Measurements from ENCODE around the gene EHBP1L1. TPM values are rescaled to one million over a fixed set of nuclear protein-coding genes. Genes with fewer than 3 reads are reported as not detected.
A peak's percentile ranks its signal among the peaks of the same experiment; 100 is the strongest.

The EHBP1L1 gene
- total RNA-seq, 2 donors from 2014 or later, result 286 to 395 TPM

DNA sequence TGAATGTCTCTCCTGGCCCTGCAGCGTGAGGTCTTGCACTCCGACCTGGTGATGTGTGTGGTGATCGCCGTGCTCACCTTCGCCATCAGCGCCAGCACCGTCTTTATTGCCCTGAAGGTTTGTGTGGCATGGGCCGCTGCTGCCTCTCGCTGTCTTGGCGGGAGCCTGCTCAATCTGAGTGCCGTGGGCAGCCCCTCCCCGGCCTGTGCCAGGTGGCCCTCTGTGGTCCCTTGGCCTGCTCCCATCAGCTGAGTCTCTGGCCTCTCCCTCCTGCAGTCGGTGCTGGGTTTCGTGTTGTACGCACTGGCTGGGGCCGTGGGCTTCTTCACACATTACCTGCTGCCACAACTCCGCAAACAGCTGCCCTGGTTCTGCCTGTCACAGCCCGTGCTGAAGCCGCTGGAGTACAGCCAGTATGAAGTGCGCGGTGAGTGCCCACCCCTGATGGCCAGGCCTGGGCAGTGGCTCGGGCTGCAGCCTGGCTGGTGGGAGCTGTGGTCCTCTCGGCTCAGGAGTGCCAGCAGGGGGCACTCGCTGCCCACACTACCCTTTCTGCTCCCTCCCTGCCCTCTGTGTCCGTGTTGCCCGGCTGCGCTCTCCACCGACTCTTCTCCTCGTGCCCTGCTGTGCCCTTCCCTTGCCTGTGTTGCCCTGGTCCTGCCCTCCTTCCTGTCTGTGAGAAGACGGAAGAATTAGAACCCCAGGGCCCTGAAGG is 49.9 kb downstream of the EHBP1L1 start:
- no peak for ATAC-seq (ENCODE audit: insufficient number of reproducible peaks, low FRiP score, low read depth)
- no peak for DNase-seq (ENCODE audit: low spot score)
- no peak overlapping the region for H3K4me3 ChIP-seq
- no peaks in the 10 kb centered on the region for H3K9me3 ChIP-seq
- TF ChIP-seq, protein P1, sequence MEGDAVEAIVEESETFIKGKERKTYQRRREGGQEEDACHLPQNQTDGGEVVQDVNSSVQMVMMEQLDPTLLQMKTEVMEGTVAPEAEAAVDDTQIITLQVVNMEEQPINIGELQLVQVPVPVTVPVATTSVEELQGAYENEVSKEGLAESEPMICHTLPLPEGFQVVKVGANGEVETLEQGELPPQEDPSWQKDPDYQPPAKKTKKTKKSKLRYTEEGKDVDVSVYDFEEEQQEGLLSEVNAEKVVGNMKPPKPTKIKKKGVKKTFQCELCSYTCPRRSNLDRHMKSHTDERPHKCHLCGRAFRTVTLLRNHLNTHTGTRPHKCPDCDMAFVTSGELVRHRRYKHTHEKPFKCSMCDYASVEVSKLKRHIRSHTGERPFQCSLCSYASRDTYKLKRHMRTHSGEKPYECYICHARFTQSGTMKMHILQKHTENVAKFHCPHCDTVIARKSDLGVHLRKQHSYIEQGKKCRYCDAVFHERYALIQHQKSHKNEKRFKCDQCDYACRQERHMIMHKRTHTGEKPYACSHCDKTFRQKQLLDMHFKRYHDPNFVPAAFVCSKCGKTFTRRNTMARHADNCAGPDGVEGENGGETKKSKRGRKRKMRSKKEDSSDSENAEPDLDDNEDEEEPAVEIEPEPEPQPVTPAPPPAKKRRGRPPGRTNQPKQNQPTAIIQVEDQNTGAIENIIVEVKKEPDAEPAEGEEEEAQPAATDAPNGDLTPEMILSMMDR (IDR thresholded peaks at IDR 0.05), result peak; percentile 48
- no peaks in the 10 kb centered on the region for H3K27me3 ChIP-seq (replicated peaks; ENCODE audit: insufficient read depth)
- peaks cover 70% of the 10 kb centered on the region for H3K36me3 ChIP-seq
- no peaks in the 10 kb centered on the region for H3K4me1 ChIP-seq (ENCODE audit: control insufficient read depth in 1 of 2, low read depth in 2 of 2)
- no peak overlapping the region for H3K27ac ChIP-seq

DNA sequence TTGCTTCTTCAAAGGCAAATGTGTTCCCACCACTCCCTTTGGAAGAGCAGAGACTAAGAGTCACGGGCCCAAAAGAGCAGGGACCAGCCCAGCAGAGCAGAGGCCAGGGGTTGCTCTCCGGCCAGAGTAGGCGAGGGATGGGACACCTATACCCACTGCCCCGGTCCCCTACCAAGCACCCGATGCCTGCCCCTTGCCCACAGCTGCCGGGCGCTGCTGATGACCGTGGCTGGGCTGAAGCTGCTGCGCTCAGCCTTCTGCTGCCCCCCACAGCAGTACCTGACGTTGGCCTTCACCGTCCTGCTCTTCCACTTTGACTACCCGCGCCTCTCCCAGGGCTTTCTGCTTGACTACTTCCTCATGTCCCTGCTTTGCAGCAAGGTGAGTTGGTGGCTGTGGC is 51.3 kb downstream of the EHBP1L1 start:
- ATAC-seq (ENCODE audit: insufficient number of reproducible peaks, low FRiP score, low read depth) (no peak), DNase-seq (ENCODE audit: low spot score) (no peak)
- Histone ChIP-seq H3K27ac (no peak overlapping the region), H3K4me3 (no peak overlapping the region), H3K9me3 (no peaks in the 10 kb centered on the region), H3K27me3 (replicated peaks; ENCODE audit: insufficient read depth) (no peaks in the 10 kb centered on the region), H3K36me3 (peaks cover 71% of the 10 kb centered on the region), H3K4me1 (ENCODE audit: control insufficient read depth in 1 of 2, low read depth in 2 of 2) (no peaks in the 10 kb centered on the region)
- TF ChIP-seq, protein P1 (IDR thresholded peaks at IDR 0.05), result no peak

DNA sequence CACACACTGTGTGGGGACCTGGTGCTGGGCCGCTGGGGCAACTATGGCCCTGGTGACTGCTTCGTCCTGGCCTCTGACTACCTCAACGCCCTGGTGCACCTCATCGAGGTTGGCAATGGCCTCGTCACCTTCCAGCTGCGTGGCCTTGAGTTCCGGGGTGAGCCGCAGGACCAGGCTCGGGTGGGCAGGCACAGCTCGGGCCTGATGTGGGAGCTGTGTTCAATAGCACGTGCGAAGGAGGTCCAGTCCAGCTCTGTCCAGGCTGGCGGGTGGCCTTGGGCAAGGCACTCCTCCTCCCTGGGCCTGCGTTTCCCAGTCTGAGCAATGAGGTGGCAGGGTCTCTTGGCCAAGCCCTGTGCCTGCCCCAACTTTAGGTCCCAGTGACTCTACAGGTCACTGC is 53.7 kb downstream of the EHBP1L1 start:
- no peak overlapping the region for H3K27ac ChIP-seq
- no peaks in the 10 kb centered on the region for H3K27me3 ChIP-seq (replicated peaks; ENCODE audit: insufficient read depth)
- no peak overlapping the region for H3K4me3 ChIP-seq
- DNase-seq (ENCODE audit: low spot score), result no peak
- TF ChIP-seq, protein P1 (IDR thresholded peaks at IDR 0.05), result no peak
- H3K9me3 ChIP-seq, result no peaks in the 10 kb centered on the region
- no peak for ATAC-seq (ENCODE audit: insufficient number of reproducible peaks, low FRiP score, low read depth)
- peaks cover 78% of the 10 kb centered on the region for H3K36me3 ChIP-seq
- H3K4me1 ChIP-seq (ENCODE audit: control insufficient read depth in 1 of 2, low read depth in 2 of 2), result no peaks in the 10 kb centered on the region

DNA sequence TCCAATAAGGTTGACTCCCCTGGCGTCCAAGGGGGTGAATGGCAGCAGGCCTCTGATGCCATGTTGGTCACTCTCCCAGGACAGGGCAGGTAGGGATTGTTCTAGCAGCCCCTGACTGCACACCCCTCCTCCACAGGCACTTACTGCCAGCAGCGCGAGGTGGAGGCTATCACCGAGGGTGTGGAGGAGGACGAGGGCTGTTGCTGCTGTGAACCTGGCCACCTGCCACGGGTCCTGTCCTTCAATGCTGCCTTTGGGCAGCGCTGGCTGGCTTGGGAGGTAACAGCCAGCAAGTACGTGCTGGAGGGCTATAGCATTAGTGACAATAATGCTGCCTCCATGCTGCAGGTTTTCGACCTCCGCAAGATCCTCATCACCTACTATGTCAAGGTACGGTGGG is 54.4 kb downstream of the EHBP1L1 start:
- no peak for DNase-seq (ENCODE audit: low spot score)
- no peak overlapping the region for H3K4me3 ChIP-seq
- TF ChIP-seq, protein P1 (IDR thresholded peaks at IDR 0.05), result no peak
- no peaks in the 10 kb centered on the region for H3K9me3 ChIP-seq
- no peak for ATAC-seq (ENCODE audit: insufficient number of reproducible peaks, low FRiP score, low read depth)
- H3K4me1 ChIP-seq (ENCODE audit: control insufficient read depth in 1 of 2, low read depth in 2 of 2), result no peaks in the 10 kb centered on the region
- H3K27me3 ChIP-seq (replicated peaks; ENCODE audit: insufficient read depth), result no peaks in the 10 kb centered on the region
- peaks cover 78% of the 10 kb centered on the region for H3K36me3 ChIP-seq
- H3K27ac ChIP-seq, result no peak overlapping the region

DNA sequence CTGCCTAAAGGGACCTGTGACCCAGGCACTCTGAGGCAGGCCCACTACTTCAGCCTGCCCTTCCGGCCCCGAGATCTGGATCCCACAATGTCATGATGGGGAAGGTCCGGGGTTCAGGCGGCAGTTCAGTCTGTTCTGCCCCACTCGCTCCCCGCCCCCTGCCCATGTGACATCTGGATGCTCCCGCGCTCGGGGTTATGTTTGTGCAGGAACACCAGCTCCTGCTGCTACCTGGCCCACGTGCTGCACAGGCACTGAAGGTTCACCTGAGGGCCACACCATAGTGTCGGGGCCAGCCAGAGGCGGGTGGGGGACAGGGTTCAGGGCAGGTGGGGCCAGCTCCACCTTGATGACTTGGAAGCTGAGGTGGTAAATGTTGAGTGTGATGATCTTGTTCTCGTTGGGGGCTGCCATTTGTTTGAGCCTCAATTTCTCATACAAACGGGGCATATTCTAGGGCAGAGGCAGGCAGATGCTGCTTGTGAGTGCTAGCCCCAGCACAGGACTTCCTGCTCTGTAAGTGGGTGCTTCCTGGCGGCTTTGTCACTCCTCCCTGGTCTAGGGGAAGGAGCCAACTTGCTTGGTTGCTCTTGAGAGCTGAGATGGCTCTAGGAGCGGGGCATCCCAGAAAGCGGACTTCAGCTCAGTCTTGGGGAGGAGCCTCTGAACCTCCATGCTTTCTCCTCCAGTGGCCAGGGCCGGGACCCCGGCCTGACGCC is 57.7 kb downstream of the EHBP1L1 start:
- TF ChIP-seq, protein P1 (IDR thresholded peaks at IDR 0.05), result no peak
- H3K36me3 ChIP-seq, result peaks cover 69% of the 10 kb centered on the region
- no peak overlapping the region for H3K27ac ChIP-seq
- H3K4me3 ChIP-seq, result no peak overlapping the region
- H3K9me3 ChIP-seq, result no peaks in the 10 kb centered on the region
- no peak for DNase-seq (ENCODE audit: low spot score)
- no peaks in the 10 kb centered on the region for H3K27me3 ChIP-seq (replicated peaks; ENCODE audit: insufficient read depth)
- H3K4me1 ChIP-seq (ENCODE audit: control insufficient read depth in 1 of 2, low read depth in 2 of 2), result peaks cover 12 to 16% of the 10 kb centered on the region in 2 donors
- no peak for ATAC-seq (ENCODE audit: insufficient number of reproducible peaks, low FRiP score, low read depth)
